ENCODE measurements around the gene RRP36. TPM values are rescaled to one million over a fixed set of nuclear protein-coding genes. Genes with fewer than 3 reads are reported as not detected.

The RRP36 gene
- total and polyA plus RNA-seq, 12 donors, result 19.4 to 43.6 (median 25.6) TPM

GRCh38 chr6:43007126-43007525 is 14.3 kb upstream of the RRP36 start:
- H3K36me3 ChIP-seq, result peaks cover 0 to 85% (median 37%) of the 10 kb centered on the region in 9 donors
- peaks cover 0 to 4% (median under 1%) of the 10 kb centered on the region in 9 donors for H3K4me1 ChIP-seq
- ATAC-seq, result no peak
- no peak overlapping the region for H3K27ac ChIP-seq
- 92 to 94% methylated on average over 9 of the region's 9 CpGs for WGBS, 2 donors
- no peaks in the 10 kb centered on the region for H3K27me3 ChIP-seq
- intact Hi-C loops (cut with DNase I), result loop anchor here in 5 of 10 donors (5.0 to 10.0 kb wide), 2 partner anchors 92 to 135 kb away; partner anchors contain the start of gene PTCRA (in 1 of the 5)
- no peaks in the 10 kb centered on the region for H3K9me3 ChIP-seq
- H3K4me3 ChIP-seq, result no peak overlapping the region
- TF ChIP-seq CTCF (IDR thresholded peaks at IDR 0.05), result no peak
- DNase-seq, result no peak

- H3K36me3 ChIP-seq, result peaks cover 0 to 79% (median 37%) of the 10 kb centered on the region in 9 donors
- DNase-seq (peak; percentile 35 to 42), ATAC-seq (peak in 3 of 8 donors; percentile 19 to 31 (median 22))
- H3K4me1 ChIP-seq, result peaks cover 2 to 18% (median 13%) of the 10 kb centered on the region in 9 donors
- H3K9me3 ChIP-seq, result no peaks in the 10 kb centered on the region
- peak; percentile 22 to 61 (median 54) for TF ChIP-seq CTCF (IDR thresholded peaks at IDR 0.05)
- WGBS, 2 donors, result 53 to 59% methylated on average over 6 of the region's 6 CpGs
- H3K27ac ChIP-seq, result no peak overlapping the region
- no peak overlapping the region for H3K4me3 ChIP-seq
- intact Hi-C loops (cut with DNase I), result loop anchor here in 9 of 10 donors (1.0 to 10.0 kb wide), 4 partner anchors 94 to 134 kb away; partner anchors contain the start of gene PTCRA (in 1 of the 9)
- H3K27me3 ChIP-seq, result no peaks in the 10 kb centered on the region
Observed at GRCh38 chr6:43009124-43009523, 12.3 kb upstream of the RRP36 start.

- DNase-seq (no peak), ATAC-seq (no peak)
- H3K36me3 ChIP-seq, result peaks cover 0 to 66% (median 31%) of the 10 kb centered on the region in 9 donors
- no peak for TF ChIP-seq CTCF (IDR thresholded peaks at IDR 0.05)
- WGBS, 2 donors, result 74 to 82% methylated on average over 6 of the region's 6 CpGs
- H3K27ac ChIP-seq, result no peak overlapping the region
- H3K4me3 ChIP-seq, result no peak overlapping the region
- H3K27me3 ChIP-seq, result no peaks in the 10 kb centered on the region
- no peaks in the 10 kb centered on the region for H3K9me3 ChIP-seq
- H3K4me1 ChIP-seq, result peaks cover 11 to 35% (median 31%) of the 10 kb centered on the region in 9 donors
- intact Hi-C loops (cut with DNase I), result loop anchor here in 4 of 10 donors (5.0 kb wide), 4 partner anchors 41 to 161 kb away; partner anchors contain the start of genes CUL7 (in 1 of the 4), KLC4 (in 1 of the 4), MRPL2 (in 1 of the 4) and SRF (in 1 of the 4)
Observed at GRCh38 chr6:43011207-43011606, 10.2 kb upstream of the RRP36 start.

- H3K36me3 ChIP-seq, result peaks cover 0 to 59% (median 27%) of the 10 kb centered on the region in 9 donors
- no peak for TF ChIP-seq CTCF (IDR thresholded peaks at IDR 0.05)
- H3K9me3 ChIP-seq, result no peaks in the 10 kb centered on the region
- H3K27me3 ChIP-seq, result no peaks in the 10 kb centered on the region
- 76 to 84% methylated on average over 6 of the region's 6 CpGs for WGBS, 2 donors
- peak overlapping the region in 4 of 10 donors; percentile 10 to 90 (median 84) for H3K27ac ChIP-seq
- no peak for DNase-seq
- ATAC-seq, result no peak
- H3K4me3 ChIP-seq, result peak overlapping the region in 1 of 10 donors; percentile 77
- peaks cover 12 to 47% (median 43%) of the 10 kb centered on the region in 9 donors for H3K4me1 ChIP-seq
- intact Hi-C loops (cut with DNase I), result loop anchor here in 4 of 10 donors (5.0 kb wide), 4 partner anchors 40 to 160 kb away; partner anchors contain the start of genes CUL7 (in 1 of the 4), KLC4 (in 1 of the 4), MRPL2 (in 1 of the 4) and SRF (in 1 of the 4)
Observed at GRCh38 chr6:43012364-43012763, 9.1 kb upstream of the RRP36 start.
